ENCODE results near the gene TTLL13.
A peak's percentile ranks its signal among the peaks of the same experiment; 100 is the strongest.

Gene TTLL13

DNA sequence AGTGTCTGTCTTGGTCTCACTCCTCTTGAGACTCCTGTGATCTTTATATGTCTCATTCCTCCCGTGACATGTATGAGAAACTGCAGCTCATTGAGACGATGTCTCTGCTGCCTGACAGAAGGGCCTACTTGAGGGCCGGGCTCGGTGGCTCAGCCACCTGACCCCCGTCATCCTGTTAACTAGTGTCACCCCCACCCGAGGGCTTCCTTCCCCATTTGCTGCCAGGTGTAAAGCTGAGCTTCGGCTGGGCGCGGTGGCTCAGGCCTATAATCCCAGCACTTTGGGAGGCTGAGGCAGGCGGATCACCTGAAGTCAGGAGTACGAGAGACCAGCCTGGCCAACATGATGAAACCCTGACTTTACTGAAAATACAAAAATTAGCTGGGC is 35.5 kb upstream of the TTLL13 start:
- no peak for DNase-seq

DNA sequence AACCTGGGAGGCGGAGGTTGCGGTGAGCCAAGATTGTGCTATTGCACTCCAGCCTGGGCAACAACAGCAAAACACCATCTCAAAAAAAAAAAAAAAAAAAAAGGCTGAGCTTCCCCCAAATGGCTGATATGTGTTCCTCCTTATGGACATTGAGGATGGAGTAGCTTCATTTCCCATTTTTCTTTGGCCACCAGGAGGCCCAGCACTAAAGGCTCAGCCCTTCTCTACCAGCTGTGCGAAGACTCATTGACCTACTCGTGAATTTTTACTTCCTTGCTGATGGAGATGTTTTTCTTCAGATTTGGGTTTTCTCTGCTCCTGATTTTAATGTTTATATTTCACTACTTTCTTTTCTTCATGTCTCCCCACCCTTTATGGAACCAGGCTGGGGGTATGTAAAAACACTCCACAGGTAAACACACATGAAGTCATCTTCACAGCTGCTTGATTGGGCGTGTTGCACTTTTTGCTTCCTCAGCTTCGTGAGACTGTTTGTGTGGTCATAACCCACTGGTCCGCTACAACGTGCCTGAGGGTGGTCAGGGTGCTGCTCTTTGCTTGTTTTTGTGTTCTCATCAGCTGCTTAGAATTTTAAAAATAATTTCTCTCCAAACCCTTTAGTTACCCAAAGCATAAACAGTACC is 34.7 kb upstream of the TTLL13 start:
- no peak for DNase-seq

DNA sequence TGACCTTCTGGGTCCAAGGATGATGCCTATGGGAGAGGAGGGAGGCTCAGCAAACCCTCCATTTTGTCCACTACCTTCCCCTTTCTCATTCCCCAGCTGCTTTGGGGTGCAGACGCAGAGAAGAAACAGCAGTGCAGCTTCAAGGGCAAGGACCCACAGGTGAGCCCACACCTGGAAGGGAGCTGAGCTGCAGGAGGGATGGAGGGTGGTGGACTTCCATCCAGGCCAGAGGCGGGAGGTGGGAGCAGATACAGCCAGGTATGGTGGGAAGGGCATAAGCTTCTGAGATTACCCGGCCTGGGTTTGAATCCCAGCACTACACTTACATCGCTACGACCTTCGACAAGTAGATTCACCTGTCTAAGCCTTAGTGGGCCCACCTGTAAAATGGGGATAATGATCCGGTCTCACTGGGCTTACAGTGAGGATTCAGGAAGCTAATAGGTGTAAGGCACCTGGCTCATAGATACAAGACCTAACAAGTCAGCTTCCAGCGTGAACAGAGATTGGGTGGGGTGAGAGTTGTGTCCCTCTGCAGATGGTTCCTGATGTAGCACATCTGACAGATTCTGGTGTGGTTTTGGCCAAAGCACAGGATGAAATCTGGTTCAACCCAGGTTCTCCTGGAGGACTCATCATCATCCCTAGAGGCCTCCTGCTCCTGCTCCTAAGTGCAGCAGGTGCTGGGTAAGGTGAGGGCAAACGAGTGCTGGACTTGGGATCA is 31.5 kb upstream of the TTLL13 start:
- no peak for DNase-seq

DNA sequence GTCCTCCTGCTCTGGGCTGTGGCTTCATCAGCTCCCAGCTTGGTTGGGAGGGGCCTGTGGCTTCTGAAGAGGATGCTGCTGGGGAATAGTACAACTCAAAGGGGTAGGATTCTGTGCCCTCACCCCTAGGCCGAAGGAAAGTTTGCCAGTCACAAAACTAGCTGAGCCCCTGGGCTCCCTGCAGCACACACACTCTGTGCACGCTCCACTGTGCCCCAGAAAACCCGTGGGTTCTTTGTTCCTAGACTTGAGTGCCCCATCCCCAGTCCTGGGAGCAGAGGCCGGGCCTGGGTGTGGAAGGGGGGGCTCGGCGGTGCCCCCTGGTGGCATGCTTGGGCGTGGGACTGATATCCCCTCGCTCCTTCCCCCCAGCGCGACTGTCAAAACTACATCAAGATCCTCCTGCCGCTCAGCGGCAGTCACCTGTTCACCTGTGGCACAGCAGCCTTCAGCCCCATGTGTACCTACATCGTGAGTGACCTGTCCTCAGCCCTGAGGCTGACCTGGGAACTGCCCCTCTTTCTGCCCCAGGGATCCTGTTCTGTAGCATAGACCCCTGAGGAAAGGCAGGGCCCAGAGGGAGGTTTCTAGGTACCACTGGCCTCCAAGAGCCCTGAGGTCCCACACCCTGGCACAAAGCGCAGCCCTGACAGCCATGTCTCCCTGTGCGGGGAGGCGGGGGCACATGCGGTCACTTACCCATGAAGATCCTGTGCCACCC is 29.8 kb upstream of the TTLL13 start:
- DNase-seq, result peak in 10 of 56 donors; percentile 13 to 42 (median 22)

DNA sequence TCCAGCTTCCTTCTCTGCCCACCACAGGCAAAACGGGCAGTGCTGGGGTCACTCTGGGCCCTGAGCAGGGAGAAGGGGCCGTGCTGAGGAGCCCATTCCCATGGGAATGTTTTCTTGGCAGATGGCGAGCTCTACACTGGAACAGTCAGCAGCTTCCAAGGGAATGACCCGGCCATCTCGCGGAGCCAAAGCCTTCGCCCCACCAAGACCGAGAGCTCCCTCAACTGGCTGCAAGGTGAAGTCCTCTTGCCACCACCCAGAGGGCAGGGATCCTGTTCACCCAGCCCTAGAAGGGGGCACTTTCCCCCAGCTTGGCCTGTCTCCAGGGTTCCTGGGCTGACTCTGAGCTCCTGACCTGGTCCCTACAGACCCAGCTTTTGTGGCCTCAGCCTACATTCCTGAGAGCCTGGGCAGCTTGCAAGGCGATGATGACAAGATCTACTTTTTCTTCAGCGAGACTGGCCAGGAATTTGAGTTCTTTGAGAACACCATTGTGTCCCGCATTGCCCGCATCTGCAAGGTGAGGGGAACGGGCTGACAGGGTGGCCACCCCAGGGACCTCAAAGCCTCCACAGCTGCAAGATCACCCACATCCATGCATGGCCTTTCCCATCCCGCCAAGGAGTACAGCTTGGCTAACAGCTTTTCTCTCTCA is 28.0 kb upstream of the TTLL13 start:
- DNase-seq, result peak in 52 of 56 donors; percentile 16 to 84 (median 62)

DNA sequence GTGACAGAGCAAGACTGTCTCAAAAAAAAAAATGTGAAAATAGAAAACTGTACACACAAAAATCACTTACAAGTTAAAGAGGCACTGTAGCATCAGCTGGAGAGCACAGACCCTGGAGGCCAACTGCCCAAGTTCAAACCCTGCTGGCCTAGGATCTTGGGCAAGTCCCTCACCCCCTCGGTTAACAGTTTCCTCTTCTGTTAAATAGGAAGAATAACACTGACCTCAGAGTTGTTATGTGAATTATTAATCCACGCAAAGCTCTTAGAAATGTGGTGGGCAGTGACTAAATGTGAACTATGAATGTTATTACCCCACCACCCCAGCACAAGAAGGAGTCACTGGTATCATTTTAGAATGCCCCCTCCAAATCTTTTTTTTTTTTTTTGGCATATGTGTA is 26.8 kb upstream of the TTLL13 start:
- DNase-seq, result no peak

DNA sequence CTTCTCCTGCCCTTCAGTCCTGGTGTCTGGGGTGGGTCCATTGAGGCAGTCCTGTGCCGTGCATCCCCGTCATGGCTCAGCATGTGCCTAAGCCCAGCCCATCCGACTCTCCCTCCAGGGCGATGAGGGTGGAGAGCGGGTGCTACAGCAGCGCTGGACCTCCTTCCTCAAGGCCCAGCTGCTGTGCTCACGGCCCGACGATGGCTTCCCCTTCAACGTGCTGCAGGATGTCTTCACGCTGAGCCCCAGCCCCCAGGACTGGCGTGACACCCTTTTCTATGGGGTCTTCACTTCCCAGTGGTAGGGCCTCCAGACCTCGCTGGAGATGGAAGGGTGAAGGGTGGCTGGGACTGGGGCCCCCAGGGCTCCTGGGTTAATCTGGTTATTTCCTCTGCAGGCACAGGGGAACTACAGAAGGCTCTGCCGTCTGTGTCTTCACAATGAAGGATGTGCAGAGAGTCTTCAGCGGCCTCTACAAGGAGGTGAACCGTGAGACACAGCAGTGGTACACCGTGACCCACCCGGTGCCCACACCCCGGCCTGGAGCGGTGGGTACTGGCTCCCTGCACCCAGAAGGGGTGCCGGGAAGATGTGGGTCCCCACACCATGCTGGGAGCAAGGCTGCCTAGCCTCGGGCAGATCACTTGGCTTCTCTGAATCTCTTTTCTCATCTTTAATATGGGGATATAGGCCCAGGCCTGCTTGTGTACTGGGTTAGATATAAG is 25.8 kb upstream of the TTLL13 start:
- no peak for DNase-seq

DNA sequence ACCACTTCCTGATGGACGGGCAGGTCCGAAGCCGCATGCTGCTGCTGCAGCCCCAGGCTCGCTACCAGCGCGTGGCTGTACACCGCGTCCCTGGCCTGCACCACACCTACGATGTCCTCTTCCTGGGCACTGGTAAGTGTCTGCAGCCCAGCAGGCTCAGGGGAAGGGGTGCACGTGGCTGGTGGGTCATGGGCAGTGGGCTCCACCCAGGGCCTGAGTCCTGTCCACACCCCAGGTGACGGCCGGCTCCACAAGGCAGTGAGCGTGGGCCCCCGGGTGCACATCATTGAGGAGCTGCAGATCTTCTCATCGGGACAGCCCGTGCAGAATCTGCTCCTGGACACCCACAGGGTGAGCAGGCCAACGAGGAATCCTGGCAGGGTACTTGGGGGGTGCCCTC is 24.3 kb upstream of the TTLL13 start:
- no peak for DNase-seq

DNA sequence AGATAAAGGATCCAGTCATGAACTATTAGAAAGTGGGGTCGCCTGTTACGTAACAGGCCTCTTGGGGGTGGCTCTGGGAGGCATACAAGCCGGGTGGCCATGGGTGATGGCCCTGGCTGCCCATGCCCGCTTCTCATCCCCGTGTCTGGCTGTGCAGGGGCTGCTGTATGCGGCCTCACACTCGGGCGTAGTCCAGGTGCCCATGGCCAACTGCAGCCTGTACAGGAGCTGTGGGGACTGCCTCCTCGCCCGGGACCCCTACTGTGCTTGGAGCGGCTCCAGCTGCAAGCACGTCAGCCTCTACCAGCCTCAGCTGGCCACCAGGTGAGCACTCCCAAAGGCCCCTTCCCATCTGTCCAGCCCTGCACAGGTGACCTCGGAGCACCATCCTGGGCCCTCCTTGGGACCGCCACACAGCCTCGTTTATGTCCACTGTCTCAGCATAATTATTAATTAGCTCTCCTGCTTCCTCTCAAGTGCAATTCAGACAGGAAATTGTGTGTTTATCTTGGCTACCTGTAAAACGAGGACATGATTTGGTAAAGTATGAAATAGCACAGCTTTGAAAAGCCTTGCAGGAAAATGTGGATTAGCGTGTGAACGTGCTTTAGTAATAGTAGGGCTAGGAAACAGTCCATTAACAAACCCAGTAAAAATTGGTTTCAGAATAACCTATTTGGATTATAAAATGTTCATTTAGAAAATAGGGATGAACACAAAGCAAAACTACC is 23.7 kb upstream of the TTLL13 start:
- DNase-seq, result no peak

DNA sequence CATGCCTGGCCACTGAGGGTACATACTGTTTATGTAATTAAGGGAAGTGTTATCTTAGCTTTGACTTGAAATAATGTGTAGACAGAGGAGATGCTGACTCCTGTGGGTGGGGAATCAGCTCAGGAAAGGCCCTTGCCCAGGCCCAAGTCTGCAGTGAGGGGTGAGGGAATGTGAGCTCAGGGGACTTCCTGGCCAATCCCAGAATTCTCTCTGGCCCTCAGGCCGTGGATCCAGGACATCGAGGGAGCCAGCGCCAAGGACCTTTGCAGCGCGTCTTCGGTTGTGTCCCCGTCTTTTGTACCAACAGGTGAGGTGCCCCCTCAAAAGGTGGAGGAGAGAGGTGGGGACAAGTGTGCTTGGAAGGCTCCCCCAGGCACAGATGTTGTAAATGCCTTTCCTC is 22.0 kb upstream of the TTLL13 start:
- no peak for DNase-seq

DNA sequence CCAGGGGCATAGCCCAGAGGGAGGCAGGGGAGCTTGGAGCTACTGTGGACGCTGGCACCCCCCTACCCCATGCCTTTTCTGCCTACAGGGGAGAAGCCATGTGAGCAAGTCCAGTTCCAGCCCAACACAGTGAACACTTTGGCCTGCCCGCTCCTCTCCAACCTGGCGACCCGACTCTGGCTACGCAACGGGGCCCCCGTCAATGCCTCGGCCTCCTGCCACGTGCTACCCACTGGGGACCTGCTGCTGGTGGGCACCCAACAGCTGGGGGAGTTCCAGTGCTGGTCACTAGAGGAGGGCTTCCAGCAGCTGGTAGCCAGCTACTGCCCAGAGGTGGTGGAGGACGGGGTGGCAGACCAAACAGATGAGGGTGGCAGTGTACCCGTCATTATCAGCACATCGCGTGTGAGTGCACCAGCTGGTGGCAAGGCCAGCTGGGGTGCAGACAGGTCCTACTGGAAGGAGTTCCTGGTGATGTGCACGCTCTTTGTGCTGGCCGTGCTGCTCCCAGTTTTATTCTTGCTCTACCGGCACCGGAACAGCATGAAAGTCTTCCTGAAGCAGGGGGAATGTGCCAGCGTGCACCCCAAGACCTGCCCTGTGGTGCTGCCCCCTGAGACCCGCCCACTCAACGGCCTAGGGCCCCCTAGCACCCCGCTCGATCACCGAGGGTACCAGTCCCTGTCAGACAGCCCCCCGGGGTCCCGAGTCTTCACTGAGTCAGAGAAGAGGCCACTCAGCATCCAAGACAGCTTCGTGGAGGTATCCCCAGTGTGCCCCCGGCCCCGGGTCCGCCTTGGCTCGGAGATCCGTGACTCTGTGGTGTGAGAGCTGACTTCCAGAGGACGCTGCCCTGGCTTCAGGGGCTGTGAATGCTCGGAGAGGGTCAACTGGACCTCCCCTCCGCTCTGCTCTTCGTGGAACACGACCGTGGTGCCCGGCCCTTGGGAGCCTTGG is 21.3 kb upstream of the TTLL13 start:
- no peak for DNase-seq

DNA sequence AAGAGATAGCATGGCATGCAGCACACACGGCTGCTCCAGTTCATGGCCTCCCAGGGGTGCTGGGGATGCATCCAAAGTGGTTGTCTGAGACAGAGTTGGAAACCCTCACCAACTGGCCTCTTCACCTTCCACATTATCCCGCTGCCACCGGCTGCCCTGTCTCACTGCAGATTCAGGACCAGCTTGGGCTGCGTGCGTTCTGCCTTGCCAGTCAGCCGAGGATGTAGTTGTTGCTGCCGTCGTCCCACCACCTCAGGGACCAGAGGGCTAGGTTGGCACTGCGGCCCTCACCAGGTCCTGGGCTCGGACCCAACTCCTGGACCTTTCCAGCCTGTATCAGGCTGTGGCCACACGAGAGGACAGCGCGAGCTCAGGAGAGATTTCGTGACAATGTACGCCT is 20.4 kb upstream of the TTLL13 start:
- no peak for DNase-seq

DNA sequence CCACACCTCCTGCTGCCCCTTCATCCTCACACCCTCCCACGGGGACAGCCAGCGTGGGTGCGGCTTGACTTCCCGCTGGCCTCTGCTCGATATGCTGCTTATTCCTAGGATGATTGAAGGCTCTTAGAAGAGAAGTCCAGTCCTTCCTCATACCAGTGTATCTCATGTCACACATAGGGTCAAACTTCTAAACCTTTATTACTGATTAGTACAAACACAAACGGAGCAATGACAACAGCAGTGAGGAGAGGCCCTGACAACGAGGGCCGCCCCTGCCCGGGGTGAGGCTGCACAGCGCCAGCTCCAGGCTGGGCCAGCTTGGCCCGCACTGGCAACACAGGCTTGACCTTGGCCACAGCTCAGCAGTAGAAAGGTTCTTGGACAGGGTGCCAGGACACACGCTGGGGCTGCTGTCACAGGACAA is 19.3 kb upstream of the TTLL13 start:
- DNase-seq, result peak in 29 of 56 donors; percentile 10 to 71 (median 41)

DNA sequence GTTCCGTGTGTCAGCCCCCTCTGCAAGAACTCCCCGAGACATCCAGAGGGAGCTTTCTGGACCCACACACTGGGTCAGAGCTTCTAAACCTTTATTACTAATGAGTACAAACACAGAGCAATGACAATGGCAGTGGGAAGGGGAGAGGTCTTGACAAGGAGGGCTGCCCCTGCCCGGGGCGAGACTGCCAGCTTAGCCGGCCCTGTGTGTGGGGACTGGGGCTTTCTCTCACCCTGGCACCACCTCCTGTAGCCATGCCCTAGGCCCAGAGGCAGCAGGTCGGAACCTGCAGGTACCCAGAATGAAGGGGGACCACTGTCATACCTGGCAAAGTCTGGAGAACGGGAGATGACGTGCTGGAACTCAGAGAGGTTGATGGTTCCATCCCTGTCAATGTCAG is 18.7 kb upstream of the TTLL13 start:
- DNase-seq, result no peak

DNA sequence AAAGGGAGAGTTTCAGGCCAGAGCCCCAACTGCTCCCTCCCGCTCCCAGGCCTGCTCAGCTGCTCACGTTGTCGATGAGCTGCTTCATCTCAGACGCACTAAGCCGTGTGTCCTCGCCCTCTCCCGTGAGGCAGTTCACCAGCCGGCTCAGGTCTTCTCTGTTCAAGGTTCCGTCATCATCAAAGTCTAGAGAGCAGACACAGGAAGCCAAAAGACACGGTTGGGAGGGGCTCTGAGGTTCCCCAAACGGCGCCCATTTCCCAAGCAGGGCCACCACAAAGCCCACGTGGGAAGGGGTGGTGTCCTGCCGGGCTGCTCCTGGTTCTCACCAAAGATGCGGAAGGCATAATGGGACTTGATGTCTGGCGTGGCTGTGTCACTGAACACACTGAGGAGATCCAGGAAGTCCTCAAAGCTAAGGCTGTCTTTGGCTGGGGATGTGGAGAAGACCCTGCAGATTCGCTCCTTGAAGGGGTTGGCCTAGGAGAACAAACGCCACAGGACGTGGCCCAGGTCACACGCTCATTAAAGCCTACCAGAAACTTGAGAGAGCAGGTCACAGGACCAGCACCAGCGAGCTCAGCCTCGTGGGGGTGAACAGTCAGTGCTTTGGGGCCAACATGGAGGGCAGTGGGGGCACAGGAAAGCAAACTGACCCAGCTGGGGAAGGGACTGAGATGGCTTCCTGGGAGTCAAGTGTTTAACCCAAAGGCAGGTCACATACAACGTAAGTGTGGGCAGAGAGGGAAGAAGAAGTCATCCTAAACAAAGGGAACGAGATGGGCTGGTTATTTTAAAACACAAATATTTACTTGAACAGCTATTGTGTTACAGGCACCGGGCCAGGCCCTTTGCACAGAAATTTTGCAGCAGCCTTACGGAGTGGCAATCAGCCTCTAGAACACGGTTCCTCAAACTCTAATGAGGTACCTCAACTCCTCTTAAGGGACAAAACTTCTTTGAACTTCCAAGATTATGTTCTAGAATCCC is 18.0 kb upstream of the TTLL13 start:
- DNase-seq, result peak in 3 of 56 donors; percentile 13 to 34 (median 33)

DNA sequence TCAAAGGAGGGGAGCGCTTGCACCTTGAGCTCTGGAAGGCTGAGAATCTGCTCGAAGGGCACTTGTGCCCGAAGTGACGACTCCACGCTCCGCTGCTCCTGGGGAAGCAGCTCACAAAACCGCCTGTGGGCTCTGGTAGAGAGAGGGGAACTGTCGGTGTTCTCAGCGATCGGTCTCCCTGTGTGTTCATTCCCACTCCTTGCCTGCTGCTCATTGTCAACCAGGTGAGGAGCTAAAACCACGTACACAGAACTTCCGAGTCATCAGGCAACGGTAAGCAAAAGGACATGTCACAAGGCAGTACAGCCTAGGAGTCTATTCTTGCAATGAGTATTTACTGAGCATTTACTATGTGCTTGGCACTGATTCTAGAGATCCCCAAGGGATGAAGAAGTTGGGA is 17.2 kb upstream of the TTLL13 start:
- no peak for DNase-seq

DNA sequence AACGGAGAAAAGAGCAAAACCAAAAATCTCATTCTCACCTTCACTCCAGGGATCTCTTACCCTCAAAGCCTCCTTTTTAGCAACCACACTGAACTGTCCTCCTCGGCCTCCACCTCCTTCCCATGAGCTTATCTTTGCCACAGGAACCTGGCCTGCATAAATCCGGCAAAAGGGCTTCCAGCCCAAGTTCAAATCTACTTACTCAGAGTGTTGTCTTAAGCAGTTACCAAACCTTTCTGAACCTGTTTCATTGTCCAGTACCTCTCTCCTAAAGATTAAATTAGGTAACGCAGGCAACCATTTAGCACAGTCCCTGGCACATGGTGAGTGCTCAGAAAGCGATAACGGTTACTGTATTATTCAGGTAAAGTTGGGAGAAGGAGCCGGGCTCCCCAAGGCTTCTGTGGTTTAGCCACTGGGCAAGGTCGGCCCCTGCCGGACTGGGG is 16.4 kb upstream of the TTLL13 start:
- DNase-seq, result peak in 1 of 56 donors; percentile 28
